AG20443 (cell line): ENCODE results near the gene PTX4.

Experiments used
- DNase-seq: peaks from one replicate; pipeline ENCODE4 v3.0.0; 2012; ENCODE audit warnings: low spot score, mixed read lengths

The PTX4 gene

DNA sequence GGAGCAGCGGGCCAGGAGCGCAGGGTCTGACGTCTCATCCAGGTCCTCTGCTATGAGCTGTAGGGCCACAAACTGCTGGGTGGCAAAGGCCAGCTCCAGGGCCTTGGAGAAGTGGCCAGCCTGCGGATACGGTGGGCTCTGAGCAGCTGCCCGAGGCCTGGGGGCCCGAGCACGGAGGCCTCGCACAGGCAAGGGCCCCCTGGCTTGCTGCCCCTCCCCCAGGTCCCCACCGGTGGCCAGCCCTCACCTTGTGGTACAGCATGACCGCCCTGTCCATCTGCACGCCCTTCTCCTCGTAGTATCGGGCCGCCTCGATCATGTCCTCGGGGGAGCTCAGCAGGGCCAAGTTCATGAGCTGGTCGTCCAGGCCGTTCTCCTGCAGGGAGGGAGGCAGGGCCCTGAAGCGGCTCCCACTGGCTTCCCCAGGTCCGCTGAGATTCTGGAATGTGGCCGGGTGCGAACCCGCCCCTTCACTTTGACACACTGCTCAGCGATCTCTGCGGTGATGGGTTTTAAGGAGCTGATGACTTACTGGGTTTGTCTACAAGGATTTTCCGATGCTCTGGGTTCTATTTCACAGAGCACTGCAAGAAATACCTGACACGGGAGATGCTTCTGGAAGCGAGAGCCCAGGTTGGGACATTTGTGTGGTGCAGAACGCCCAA lies 35.0 kb upstream of the PTX4 start:
- no peak for DNase-seq

DNA sequence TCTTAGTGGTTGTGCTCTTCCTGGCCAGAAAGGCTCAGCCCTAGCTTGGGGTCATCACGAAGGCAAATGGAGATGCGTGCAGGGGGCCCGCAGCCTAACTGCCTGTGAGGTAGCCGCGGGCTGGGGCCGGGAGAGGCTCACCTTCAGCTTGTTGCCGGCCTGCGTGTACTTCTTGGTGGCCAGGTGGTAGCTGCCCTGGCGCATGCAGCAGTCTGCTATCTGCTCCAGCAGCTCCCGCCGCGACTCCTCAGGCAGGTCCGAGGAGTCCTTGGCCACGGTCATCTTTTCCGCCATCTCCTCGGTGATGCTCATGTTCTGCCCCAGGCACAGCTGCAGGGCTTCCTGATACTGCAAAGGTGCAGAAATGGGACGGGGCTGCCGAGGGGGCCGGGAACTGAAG lies 31.7 kb upstream of the PTX4 start:
- DNase-seq, result no peak

DNA sequence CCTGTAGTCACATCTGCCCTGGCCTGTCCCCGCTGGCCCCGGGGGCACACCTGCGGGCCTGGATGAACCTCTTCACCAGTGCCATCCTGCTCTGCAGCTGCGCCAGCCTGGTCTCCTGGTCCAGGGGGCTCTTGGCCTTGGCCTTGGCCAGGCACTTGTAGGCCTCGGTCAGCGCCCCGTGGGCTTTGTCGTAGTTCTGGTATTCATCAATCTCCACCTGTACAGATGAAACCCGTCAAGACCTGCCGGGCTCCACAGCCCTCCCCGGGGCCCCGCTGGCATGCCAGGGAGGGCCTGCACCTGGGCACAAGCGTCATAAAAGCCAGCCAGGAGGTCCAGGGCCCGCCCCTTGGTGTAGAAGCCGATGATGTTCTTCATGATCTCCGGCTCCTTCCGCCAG lies 31.1 kb upstream of the PTX4 start:
- no peak for DNase-seq

DNA sequence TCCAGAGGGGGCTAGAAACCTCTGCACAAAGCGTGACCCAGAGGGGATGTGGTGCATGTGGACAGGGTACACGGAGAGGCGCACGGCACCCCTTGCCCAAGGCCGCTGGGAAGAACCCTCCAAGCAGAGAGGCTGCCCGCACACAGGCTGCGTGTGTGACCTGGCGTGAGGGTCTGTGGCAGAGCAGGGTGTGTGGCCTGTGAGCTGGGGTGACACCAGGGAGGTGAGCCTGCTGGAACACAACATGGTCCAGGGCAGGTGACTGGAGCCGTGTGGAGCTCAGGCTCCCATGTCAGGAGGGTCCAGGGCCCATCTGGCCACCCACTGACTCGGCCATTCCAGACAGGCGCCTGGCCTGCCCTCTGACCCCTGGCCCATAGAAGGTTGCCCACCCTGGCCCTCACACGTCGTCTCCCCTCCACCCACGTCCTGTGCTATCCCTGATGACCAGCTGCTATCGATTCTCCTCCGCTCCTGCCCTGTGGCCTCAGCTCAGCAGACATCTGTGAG lies 29.9 kb upstream of the PTX4 start:
- no peak for DNase-seq

DNA sequence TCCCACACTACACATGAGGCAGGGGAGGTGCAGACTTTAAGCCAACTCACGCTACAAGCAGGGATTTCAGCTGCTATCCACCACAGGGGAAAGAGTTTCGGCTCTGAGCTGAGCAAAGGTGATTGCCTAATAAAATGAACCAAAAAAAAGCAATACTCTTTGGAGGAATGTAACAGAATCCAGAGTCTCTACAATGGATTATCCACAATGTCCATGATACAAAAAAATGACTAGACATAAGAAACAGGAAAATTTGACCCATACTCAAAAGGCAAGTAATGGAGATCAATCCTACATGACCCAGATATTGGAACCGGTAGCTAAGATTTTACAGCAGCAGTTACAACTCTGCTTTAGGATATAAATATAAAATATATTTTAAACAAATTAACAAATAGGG lies 25.8 kb upstream of the PTX4 start:
- DNase-seq, result no peak

DNA sequence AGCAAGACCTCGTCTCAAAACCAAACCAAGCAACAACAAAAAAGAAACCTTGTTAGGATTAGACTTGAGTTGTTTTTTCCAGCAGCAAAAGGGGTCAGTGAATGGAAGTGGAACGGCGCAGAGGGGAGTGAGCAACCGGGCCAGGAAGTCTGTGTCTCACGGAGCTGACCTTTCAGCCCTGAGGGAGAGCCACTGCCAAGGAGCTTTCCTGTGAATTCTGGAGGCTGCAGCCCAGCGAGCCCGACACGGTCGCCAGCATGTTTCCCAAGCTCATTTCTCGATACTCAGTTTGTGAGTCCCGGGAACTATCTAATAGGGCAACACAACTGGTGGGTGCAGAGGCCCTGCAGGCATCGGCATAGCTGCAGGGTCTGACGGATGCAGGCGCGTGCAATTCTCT lies 24.0 kb upstream of the PTX4 start:
- DNase-seq, result no peak

DNA sequence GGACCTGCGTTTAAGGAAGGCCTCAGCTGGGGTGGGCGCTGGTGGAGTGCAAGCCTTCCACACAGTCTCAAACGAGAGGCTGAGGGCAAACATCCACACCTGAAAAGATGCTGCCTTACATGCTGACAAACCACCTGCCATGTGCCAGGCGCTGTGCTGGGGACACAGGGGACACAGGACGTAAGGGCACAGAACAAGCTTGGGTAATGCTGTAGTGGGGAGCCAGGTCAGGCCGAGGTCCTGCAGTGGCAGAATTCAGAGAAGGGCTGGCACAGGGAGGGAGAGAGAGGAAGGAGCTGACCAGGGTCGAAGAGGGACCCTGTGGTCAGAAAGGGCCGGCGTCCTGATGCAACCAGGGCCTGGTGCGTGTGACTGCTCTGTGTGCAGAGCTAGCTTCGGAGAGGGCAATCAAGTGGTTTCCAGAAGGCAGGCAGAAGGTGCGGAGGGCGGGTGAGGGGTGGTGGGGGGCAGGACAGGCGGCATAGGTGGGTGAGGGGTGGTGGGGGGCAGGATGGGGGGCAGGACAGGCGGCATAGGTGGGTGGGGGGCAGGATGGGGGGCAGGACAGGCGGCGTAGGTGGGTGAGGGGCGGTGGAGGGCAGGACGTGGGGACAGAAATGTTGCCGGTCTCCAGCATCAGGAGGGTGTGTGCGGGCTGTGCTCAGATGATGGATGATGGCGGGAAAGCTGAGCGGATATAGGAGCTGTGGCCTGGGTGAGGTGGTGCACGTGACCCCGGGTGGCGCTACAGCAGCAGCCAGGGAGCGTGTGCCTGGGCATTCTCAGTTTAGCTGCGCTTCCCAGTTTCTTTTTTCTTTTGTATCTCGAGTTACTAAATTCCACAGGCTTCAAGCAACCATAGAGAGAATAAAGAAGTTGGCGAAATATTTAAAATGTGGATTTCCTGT lies 23.2 kb upstream of the PTX4 start:
- no peak for DNase-seq

DNA sequence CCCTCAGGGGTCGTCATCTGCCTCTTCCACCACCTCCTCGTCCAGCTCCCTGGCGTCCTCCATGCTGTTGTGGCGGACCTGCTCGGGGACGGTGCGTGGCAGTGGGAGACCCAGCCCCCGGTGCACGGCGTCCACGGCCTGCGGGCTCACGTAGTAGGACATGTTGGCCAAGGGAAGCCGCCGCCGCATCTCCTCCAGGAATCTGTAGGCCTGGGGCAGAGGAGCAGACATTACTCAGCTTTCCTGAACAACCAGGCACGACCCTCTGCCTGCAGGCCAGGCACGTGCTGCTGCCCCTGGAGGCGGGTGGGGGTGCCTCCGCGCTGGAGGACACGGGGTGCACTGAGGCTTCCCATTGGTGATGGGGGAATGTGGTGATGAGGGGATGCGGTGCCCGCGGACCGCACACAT lies 22.2 kb upstream of the PTX4 start:
- DNase-seq, result no peak

DNA sequence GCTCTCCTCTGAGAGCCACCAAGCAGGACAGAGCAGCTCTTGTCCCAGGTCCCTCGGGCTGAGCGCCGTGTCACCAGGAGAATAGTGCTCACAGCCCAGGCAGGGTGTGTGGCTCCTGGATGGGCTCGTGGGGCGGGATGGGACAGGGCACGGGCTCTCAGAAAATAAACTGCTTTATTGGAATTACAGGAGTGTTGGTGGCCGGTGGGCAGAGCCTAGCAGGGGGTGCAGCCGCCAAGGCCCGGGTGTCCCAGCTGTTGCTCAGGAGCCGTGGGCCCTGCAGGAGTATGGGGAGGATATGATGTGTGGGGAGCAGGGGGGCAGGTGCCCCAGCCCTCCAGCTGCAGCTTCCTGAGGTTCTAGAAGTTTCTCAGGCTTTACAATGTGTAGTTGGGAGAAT lies 21.5 kb upstream of the PTX4 start:
- no peak for DNase-seq

DNA sequence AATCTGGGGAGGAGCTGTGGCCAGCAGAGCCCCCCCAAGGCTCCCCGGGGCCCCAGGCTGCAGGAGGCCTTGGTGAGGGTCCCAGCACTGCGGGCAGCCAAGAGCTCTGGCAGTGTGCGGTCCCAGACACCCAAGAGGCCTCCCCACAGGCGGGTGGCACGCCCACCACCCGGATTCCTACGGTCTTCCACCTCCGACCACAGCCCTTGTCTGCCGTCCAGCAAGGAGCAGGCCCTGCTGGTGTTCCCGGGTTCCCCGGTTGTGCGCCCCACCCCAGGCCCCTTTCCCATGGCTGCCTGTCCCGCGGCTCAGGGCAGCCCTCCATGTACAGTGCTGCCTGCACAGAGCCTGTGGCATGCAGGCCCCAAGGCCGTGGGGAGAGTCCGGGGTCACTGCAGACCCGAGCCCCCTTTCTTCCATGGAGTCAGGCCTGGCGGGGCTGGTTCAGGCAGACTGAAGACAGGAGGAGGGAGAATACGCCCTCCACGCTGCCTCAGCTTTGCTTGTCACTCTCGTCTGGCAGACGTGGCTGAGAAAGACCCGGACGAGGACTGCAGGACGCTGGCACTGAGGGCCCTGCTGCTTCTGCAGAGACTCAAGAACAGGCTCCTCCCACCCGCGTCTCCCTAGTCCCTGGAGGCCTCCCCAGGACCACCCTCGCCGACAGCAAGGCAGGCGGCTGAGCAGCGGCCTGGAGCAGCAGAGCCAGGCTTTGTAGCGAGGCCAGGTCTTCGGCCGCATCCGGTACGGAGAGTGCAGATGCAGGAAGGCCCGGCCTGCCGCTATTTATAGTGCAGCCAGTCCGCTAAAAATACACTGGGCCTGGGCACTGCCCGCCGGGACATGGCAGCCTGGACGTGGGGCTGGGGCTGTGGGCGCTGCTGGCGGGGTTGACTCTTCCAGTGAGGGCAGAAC lies 20.8 kb upstream of the PTX4 start:
- no peak for DNase-seq

DNA sequence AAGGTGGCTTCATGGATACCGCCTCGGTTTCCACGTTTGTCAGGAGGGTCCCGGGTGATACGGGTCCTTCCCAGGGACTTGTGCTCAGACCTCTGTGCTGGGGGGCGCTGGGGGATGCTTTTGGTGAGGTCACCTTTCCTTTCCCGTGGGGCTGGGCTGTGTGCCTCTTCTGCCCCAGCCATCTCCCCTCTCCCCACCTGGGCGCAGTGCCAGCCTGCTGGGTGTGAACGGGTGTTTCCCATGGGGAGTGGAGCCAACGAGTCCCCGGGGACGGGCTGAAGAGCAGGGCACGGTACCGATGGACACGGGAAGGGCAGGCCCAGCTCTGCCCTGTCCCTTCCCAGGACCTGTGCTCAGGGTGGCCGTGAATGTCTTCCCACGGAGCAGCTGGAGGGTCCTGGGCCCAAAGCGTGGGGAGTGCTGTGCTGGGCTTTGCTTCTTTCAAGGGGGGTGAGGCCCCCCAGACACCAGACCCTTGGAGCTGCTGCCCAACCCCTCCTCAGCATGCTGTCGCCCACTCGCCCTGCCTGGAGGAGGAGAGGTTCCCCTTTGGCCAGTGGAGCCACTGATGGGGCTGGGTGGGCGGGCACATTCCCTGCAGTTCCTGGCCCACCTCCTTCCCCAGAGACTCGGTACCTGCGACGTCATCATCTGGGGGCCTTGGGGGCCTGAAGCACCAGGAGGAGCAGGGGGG lies 19.9 kb upstream of the PTX4 start:
- DNase-seq, result no peak

DNA sequence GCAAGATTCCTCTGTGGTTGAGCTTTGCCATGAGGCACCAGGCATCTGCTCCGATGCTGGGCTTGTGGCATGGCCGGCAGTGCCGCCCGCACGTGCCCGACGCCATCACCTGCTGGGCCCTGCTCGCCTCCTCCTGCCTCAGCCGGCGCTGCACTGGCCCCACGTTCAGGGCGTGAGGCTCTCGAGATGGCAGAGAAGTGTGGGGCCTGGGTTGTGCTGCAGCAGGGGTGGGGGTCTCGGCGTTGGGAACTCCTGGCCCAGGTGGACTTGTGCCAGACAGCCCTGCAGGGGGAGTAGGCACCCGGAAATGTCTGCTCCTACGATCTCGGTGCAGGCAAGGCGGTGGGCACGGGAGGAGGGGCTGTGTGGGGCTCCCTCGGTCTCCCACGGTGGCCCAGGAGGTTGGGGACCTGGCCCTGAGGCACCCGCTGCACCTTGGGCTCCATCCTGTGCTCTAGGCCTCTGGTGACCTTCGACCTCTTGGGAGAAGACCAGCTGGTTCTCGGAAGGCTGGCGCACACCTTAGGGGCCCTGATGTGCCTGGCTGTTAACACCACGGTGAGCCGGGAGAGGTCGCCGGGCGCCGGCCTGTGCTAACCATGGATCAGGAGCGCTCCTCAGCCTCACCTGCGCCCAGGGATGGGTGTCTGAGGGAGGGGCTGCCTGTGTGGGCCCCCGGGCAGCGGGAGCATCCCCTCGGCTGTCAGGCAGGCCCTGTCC lies 17.9 kb upstream of the PTX4 start:
- DNase-seq, result no peak

DNA sequence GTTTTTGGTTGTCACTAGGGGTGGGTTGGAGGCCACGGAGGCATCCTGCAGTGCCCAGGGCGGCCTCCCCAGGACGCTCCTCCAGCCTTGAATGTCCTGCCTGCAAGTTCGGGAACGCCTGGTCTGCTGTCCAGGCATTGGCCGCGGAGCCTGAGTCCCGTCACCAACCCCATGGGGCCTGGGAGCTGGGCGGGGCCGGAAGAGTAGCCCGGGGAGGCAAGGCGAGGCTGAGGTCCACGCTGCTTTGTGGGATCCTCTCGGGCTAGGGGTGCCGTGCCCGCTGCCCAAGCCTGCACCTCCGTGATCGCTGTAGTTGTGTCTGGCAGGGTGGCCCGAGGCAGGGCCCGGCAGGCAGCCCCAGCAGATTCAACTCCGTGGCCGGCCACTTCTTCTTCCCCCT lies 17.2 kb upstream of the PTX4 start:
- no peak for DNase-seq

DNA sequence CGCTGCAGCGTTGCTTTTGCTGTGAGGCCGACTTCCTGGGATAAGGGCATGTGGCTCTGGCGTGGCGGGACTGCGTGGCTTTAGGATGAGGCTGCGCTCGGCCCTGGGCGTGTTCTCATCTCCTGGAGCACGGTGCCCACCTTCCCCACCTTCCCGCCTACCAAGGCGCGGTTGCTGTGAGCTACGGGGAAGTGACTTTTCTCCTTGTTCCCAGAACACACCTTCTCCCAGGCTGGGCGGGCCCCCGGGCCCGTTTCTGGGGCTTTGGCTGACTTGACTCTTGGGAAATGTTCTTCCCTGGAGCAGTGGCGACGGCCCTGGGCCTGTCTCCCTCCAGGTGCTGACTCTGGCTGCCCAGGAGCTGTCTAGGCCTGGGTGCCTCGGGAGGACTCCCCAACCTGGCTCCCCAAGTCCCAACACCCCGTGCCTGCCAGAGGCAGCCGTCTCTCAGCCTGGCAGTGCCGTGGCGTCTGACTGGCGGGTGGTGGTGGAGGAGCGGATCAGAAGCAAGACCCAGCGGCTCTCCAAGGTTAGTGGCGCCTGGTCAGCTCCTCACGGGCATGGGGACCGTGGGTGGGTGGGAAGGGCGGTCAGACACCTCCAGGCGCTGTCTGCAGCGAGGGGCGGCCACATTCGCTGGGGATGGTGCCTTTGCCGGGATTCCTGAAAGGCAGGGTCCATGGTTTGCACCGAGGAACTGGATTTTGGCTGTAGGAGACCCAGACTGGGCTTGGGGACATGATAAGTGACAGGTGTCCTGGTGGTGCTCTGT lies 16.5 kb upstream of the PTX4 start:
- DNase-seq, result no peak

DNA sequence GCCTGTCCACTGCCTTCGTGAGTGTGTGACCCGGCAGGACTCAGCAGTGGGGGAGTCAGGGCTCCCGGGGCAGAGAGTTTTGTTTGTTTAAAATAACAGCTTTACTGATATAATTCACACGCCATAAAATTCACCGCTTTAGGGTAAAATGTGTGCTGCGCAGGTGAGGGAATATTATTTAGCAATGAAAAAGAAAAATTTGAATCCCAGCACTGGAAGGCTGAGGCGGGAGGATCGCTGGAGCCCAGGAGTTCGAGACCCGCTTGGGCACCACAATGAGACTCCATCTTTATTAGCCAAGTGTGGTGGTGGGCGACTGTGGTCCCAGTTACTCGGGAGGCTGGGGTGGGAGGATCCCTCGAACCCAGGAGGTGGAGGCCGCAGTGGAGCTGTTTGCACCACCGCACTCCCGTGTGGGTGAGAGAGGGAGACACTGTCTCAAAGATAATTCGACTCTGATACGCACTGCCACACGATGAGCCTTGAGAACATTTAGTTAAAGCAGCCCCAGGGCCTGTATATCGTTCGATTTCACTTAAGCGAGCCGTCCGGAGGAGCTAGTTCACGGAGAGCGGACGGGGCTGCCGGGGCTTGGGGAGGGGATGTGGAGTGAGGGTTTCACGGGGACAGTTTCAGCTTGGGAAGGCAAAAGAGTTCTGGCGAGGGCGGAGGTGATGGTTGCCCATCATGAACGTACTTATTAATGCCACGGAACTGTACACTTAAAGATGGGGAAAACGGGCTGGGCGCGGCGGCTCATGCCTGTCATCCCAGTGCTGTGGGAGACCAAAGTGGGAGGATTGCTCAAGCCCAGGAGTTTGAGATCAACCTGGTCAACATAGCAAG lies 14.6 kb upstream of the PTX4 start:
- no peak for DNase-seq

DNA sequence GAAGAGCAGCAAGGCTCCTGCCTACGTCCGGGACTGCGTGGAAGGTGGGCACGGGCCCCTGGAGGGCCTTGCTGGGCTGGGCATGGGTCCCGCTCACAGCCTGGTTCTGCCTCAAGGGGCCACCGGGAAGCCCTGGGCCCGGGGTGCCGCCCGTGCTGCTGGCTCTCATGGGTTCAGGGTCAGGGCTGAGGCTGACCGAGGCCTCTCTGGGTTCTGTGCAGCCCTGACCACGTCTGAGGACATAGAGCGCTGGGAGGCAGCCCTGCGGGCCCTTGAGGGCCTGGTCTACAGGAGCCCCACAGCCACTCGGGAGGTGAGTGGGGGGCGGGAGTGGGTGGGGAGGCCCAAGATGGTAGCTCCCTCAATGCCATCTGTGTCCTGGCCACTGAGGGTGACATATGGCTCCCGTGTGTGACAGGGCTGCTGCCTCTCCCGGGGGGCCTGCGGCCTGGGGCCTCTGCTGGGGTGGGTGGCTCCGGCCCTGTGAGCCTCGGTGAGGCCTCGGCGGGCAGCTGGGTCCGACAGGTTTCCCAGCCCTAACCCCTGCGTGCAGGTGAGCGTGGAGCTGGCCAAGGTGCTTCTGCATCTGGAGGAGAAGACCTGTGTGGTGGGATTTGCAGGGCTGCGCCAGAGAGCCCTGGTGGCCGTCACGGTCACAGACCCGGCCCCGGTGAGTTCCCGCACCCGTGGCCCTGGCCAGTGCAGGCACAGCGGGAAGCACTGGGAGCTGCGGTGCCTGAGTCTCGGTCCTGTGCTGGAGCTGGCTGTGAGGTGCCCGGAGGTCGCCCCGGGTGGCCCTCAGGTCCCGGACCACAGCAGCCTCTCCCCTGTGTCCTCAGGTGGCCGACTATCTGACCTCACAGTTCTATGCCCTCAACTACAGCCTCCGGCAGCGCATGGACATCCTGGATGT lies 13.6 kb upstream of the PTX4 start:
- no peak for DNase-seq

DNA sequence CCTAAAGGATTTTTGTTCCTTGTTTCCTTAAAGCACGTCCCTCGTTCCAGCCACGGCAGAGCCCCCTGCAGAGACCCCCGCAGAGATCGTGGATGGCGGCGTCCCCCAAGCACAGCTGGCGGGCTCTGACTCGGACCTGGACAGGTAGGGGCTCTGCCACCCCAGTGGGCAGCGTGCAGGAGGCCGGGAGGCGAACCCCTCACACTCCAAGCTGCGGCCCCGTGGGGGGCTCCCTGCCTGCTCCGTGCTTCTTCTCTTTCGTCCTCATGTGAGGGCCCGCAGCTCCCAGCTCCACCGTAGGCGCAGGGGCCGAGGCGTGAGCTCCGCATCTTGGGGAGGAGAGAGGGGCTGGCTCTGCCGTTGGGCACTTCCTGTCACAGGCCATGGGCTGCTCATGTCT lies 12.9 kb upstream of the PTX4 start:
- no peak for DNase-seq

DNA sequence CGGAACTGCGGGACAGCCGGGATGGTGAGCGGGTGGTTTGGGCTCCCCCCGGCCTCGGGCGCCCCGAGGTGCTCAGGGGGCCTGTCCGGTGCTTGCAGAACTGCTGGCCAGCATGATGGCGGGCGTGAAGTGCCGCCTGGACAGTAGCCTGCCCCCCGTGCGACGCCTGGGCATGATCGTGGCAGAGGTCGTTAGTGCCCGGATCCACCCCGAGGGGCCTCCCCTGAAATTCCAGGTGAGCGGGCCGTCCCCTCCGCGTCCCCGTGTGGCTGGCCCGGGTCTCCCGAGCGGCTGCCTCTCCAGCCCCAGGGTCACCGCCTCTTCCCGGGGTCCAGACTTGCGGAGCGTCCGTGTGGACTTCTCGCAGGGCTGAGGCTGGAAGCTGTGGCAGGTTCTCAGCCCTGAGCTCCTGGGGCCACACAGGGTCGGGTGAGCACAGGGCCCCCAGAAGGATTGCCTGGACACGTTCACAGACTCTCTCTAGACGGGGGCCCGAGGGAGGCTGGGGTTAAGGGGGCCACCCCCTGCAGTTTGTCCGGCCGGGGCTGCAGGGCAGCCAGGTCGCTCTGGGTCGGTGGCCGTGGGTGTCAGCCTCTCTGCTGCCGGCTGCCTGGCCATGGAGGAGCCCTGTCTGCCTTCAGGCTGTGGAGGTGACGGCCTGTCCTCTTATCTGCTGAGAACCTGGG lies 11.9 kb upstream of the PTX4 start:
- DNase-seq, result no peak
